Measurements from ENCODE around the gene ASCC2.
A peak's percentile ranks its signal among the peaks of the same experiment; 100 is the strongest.

Gene ASCC2

DNA sequence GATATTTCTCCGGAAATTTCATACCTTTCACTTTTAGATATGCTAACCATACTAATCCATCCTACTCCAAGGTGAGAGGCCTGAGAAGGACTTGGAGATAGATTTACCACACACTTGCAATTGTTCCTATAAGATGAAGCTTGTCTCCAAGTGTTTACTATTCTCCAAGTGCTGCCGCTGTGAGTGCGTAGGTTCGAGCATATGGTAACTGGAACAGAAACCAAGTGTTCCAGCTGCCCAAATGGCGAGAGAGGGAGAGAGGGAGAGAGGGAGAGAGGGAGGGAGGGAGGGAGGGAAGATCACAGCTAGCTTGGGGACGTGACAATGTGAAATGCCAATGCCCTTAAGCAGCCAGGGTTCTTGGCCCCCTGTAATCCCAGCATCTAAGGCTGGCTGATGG is 21.5 kb downstream of the ASCC2 start:
- no peak for DNase-seq

DNA sequence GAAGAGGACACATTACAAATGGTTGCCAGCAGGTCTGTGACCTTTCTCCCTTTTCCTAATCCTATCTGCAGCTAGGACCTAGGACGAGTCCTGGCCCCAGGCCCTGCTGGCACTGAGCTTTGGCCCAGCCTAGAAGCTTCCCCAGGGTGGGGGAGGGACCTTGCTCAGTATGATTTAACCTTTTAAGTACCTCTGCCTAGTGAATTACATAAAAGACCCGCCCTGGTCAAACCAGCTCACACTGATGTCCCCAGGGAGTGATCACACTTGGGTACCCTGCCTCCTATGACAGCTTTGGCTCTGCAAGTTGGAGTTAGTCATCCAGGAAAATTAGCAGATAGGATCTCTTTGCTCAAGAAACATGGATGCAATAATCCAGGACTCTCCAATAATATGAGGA is 21.9 kb downstream of the ASCC2 start:
- no peak for DNase-seq

DNA sequence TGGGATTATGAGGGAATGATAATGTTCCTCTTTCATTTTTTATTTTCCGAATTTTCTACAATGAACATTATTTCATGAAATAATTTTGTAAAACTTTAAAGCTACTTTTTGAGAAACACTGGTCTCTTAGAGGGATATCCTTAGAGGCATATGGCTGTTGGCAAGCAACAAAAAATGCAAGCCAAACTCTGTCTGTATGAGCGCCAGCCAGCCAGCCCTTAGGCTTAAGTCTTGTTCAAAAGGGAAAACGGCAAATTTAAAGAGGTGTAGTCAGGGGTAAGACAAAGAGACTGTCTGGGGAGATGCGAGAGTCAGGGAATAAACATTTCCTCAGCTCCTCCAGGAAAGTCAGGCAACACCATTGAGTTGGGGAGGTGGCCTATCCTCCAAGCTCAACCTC is 22.5 kb downstream of the ASCC2 start:
- DNase-seq = no peak

DNA sequence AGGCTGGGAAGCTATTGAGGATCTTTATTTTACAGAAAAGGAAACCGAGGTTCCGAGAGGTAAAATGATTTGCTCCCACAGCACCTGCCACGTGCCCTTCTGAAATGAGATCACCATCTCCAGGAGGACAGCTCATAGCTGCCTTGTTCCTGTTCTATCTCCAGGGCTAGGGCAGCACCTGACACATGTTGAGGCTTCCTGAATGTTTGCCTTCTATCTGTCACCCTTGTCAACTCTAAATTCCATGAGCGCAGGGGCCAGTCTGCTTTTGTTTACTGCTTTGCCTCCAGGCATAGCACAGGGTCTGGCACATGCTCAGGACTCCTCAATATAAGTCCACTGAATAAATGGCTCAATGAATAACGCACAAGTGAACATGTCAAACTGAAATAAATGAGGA is 24.1 kb downstream of the ASCC2 start:
- DNase-seq = no peak

DNA sequence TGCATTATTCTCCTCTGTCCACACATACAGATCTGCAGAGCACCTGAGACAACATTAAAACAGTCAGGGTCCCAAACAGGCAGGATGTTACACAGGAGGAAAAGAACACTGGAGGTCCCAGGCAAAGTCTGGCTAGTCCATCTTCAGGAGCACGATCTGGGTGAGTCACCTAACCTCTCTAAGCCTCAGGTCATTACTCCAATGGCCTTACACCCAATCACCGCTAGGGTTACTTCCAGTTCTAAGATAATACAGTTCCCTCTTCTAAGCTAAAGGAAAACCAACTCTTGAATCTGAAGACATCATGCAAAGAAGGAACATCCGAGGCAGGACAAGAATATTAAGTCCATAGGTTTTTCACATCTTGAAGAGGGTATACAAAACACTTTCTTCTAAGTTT is 24.5 kb downstream of the ASCC2 start:
- DNase-seq = no peak

DNA sequence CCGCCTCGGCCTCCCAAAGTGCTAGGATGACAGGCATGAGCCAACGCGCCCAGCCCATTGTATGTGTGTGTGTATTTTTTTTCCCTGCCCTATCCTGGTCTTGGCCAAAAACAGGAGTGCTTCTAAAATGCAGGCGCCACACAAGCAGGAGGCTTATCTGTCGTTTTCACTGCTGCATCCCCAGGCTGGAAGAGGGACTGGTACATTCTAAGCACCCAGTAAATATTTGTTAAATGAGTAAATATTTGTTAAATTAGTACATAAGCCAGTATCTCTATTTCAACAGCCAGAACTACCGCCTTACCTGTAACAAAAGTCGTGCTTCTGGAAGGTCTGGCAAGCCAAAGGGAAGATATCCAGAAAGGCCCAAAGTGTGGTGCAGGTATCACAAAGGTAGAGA is 24.9 kb downstream of the ASCC2 start:
- no peak for DNase-seq

DNA sequence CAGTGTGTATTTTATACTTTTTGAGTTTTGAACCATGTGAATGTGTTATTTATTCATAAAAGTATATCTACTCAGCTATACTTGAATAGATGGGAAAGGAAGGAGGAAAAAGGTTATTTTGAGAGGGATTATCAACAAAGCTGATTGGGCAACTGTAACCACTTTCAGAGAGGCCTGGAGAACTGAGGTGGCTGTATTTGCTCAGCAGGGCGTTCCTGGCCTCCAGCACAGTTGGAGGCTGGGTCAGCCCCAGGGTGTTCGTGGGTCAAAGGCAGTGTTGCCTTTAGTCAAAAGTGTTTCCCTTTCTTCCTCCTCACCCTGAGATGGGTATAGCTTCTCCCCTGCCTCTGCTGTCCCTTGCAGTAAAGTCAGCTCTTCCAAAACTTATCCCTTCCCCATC is 26.7 kb downstream of the ASCC2 start:
- no peak for DNase-seq

DNA sequence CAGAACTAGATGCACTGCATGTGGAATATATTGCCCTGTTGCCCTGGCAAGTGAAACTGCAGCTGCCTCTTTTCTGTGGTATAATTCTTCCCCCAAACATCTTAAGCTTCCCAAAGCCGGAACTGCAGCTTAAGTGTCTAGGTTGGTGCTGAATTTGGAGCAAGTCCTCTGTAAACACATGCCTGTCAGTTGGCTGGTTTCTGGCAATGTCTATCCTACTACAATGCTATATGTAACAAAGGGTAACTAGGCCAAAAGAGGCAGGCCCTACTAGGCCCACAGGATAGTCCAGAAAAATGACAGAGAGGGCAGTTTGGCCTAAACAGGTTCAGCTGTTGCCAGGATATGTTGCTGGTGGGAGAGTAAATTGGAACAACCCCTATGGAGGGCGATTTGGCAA is 27.9 kb downstream of the ASCC2 start:
- no peak for DNase-seq

DNA sequence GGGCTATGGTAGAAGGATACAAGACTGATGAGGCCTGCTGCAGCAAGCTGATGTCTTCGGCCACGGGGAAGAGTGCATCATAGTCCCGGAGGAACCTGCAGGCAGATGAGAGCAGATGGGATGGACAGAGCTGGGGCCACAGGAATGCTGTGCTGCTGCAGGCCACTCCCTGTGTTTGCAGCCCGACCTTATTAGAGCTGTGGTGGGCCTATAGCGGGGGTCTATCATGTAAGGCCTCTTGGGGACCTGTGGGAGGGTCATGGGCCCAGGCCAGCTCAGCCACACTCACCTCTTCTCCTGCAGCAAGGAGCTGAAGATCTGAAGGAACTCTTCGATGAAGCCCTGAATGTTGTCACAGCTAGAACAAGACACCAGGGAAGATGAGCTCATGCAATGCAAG is 31.9 kb downstream of the ASCC2 start:
- no peak for DNase-seq

DNA sequence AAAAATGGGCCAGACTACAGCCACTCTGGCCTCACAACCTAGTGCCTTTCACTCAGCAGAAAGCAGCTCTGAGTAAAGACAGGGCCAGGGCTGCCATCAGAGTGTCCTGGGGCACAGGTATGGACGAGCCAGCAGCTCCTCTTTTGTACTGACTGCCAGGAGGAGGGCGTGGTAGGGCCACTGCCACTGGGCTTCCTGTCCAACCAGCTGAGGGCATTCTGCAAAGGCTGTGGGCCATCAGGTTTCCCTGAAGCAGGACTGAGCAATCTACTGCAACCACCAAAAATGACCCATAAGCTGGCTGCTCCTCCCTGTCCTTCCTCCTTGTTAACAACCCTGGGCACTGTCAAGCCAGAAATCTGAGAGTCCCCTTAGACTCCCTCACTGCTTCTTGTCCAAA is 33.1 kb downstream of the ASCC2 start:
- no peak for DNase-seq

DNA sequence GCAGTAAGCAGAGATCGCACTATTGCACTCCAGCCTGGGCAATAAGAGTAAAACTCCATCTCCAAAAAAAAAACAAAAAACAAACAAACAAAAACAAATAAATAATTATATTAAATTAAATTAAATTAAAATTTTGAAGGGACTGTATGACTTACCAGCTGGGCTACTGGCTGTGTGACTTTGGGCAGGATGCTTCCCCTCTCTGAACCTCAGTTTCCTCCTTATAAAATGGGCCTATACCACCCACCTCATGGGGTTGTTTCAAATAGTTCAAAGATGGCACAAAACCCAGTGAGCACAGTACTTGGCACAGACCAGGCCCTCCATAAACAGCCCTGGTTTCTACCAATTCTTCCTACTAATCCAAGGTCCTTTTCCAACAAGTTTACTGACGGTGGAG is 34.9 kb downstream of the ASCC2 start:
- no peak for DNase-seq

DNA sequence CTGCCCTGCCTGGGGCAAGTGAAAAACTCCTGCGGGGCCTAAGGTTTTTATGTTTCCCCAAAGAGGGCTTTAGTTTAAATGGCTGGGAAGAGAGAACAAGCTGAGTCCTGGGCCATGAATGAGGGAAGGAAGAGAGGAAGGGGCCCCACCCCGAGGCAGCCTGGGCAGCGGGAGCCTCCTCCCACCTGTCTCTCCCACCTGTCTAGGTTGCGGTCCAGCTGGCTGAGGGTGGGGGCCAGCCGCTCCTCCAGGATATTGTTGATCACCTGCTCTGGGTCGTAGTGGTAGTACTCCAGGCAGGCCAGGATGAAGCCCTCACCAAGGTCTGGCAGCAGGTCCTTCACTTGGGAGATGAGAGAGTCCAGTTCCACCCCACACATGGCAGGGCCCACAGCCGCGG is 36.3 kb downstream of the ASCC2 start:
- no peak for DNase-seq

DNA sequence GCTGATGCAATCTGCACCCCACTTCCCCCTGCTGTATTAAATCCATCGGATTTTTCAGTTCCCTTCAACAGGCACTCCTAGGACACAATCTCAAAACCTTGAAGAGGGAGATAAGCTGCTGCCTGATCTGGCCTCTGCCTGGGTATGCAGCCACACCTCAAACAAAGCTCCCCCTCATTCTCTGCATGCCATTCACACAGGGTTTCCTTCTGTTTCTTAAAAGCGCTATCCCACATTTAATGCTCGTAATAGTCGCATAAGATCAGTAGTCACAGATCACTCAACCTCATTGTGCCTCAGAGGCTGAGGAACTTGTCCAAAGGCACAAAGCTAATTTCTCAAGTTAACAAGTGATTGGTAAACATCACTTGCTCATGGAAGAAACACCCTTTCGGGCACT is 36.9 kb downstream of the ASCC2 start:
- no peak for DNase-seq

DNA sequence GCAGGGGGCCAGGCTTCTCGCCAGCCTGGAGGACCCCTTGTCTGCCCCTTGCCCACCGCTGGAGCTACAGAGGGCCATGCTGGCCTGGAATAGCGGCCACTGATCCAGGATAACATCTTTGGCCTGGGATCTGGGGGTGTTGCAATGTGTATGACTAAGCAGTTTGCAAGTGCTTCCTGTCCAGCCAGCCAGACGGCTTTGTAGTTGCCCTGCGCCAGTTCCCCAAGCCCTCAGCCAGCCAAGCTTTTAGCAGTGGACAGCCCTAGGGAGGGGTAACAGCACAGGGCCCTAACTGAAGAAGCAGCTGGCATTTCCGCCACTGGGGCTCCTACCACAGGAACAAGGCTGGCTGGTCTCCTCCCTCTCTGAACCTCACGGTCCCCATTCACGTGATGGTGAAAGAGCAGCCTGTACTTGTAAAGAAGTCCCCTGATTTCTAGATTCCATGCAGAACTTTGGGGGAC is 38.8 kb downstream of the ASCC2 start:
- DNase-seq = peak; percentile 89

DNA sequence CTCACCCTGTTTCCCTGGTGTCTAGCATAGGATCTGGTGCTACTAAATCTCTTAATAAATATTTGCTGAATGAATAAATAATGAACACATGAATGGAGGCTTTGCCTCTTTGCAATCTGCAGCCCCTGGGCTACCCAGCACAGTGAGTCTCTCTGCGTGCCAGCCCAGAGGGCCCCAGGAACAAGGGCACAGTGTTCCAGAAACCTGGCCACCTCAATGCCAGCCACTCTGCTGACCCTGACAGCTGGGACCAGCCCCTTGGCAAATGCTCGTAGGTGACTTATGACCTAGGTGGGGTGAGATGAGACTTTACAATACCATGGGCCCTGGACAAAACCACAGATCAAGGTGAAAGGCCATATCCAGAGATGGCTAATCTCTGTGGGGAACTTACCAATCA is 39.3 kb downstream of the ASCC2 start:
- no peak for DNase-seq

DNA sequence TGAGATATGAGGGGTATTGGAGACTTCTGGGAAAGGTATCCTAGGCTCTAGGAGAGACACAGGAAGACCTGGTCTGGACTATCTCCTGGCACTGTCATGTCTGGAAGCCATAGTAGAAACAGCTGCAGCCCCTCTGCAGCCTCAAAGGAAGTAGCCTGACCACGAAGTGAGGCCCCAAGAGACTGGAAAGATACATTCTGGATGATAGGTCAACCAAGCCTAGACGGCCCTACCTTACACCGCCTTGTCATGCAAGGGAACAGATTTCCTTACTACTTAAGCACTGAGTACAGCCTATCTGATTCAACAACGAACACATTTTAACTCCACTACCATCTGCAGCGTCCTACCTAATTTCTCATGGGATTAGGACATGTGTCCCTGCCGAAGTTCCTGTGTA is 39.8 kb downstream of the ASCC2 start:
- DNase-seq = peak; percentile 1

DNA sequence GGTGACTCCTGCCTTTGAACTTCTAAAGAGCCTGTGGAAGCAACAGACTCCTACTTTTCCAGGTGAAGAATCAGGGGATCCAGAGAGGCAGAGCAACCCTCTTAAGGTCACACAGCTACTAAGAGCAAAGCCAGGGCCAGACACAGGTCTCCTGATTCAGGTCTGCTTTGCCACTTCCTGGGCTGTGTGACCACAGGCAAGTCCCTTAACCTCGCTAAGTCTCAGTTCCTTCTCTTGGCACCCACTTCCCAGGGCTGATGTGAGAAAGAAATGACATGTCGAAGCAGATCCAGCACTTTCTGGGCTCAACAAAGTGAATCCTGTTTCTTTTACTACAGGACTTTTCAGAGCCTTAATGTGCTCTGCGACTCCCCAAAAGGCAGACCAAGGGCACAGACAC is 40.7 kb downstream of the ASCC2 start:
- DNase-seq = peak; percentile 80

DNA sequence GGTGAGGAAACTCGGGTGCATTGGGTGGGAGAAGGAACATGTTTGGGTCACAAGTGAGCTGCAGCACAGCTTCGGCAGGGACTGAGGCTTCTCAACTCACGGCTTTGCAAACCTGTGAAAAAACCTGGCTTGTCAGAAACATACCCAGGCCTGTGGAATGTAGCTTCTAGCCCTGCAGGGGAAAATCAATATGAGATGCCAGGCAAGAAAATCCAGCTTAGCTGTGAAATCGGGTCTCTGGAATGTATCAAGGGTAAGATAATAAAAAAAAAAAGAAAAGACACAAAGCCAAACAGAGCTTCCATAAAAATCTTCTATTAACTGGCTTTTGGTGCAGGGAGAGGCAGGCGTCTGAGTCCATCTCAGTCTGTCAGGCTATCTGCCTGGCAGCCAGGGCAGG is 42.4 kb downstream of the ASCC2 start:
- DNase-seq = no peak

DNA sequence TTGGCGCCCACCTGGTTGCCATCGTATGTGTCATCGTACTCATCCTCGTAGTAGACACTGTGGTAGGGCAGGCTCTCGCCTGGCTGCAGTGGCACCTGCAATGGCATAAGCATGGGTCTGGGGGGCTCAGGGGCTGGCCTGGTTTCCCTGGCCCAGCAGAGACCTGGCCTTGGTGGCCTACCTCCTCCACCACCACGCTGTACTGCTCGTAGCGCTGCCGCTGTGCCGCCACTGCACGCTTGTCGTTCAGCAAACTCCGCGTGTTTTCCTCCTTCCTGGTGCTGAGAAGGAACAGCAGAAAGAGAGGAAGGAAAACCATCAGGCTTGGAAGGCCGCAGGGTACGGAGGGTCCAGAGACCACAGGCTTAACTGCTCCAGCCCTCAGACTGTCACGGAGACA is 44.7 kb downstream of the ASCC2 start:
- DNase-seq = no peak

DNA sequence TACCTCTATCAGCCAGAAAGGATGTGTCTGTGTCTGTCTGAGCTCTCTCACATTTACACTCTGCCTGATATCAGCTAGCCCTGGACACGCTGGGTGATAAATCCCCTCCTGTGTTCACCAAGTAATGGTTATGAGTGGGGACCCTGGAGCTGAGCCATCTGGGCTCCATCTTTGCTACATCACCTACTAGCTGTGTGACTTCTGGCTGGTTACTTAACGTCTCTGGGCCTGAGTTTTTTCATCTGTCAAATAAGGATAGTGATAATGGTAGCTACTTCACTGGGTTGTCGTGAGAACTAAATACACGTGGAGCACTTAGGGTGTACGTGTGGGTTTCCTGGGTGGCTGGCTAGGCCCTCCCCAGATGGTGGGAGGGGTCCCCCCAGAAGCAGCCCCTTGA is 48.0 kb downstream of the ASCC2 start:
- no peak for DNase-seq

DNA sequence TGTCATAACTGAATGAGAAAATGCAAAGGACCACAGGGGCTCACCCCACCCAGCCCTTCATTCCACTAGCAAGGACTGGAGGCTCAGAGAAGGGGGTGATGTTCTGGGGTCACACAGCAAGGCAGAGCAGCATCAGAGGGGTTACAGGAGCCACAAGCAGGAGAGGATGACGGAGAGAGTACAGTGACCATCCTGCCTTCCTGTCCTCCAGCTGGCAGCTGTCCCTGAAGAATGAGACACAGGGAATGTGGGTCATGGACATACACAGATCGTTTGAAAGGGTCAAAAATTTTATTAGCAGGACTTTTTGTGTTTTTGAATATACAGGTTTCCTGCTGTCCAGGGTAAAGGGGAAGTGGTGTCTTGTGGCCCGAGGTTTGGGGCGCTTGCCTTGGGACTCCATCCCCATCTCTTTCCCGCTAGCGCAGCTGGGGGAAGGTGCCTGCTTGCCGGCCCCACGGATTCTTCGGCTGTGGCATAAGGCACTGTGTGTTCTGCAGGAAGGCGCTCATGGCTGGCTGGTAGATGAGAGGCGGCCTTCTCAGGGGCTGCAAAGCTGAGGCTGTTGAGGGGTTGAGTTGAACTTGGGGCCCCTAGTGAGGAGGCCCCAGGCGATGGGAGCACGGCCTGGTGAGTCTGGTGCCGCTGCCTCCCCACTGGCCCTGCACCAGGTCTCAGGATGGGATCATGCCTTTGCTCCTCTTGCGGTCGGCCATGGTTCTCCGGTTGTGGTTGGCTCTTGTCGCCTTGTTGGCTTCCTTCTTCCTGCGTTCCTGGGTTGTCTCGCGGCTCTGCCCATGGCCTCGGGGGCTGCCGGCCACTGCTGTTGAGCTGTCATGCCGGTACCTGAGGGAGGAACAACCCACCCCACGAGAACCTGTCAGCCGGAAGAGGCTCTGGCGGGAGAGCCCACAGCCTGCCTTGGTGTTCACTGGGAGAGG is 49.5 kb downstream of the ASCC2 start:
- DNase-seq = no peak

DNA sequence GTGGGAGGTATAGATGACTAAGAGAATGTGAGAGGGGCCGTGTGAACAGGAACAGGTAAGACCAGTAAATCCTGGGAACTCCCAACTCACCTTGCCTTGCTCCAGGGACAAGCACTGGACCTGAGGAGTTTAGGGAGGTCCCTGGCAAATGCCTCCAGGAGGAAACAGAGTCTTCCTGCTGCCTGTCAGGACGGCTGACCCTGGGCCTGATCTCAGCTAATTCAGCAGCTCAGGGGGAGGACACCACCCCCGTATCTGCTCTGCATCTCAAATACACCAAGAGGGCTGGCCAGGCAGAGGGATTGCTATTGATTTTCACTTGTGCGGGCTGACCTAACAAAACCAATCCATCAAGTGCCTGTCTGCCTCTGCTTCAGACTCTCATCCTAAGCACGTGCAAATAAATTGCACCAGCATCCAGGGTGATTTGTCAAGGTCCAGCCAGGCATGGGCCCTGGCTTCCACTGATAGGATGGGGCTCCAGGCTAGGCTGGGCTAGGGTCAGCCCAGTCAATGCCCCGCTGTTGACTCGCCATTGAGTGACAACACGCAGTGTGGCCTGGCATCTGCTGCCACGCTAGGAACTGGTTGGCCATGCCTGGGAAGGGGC is 50.6 kb downstream of the ASCC2 start:
- DNase-seq = no peak

DNA sequence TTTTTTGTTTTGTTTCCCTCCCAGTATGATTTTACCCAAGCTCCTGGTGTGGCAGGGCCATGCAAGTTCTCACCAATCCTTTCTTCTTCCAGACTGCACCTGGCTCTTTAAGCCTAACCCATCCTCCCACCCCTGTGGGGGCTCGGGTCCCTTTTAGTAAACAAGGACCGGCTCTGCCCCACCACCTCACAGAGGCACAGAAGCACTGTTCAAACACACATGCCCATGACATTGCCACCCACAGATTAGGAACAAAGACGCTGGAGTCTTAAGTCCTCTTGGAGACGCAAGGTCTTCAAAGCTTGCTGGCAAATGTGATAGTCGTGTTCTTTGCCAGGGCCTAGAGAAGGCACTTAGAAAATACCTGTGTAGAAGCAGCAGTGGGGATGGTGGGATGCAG is 52.0 kb downstream of the ASCC2 start:
- no peak for DNase-seq

Data from inflammatory macrophage treated with lipopolysaccharide for 4 hours (primary cell).